GM21367 (cell line): ENCODE measurements around the gene RUBCN.

Experiments used
- ATAC-seq: cut with Tn5 transposase; IDR thresholded peaks from one replicate; pipeline ENCODE4 v1.9.1; 2021; ENCODE audit not compliant: unreplicated experiment

Gene RUBCN

DNA sequence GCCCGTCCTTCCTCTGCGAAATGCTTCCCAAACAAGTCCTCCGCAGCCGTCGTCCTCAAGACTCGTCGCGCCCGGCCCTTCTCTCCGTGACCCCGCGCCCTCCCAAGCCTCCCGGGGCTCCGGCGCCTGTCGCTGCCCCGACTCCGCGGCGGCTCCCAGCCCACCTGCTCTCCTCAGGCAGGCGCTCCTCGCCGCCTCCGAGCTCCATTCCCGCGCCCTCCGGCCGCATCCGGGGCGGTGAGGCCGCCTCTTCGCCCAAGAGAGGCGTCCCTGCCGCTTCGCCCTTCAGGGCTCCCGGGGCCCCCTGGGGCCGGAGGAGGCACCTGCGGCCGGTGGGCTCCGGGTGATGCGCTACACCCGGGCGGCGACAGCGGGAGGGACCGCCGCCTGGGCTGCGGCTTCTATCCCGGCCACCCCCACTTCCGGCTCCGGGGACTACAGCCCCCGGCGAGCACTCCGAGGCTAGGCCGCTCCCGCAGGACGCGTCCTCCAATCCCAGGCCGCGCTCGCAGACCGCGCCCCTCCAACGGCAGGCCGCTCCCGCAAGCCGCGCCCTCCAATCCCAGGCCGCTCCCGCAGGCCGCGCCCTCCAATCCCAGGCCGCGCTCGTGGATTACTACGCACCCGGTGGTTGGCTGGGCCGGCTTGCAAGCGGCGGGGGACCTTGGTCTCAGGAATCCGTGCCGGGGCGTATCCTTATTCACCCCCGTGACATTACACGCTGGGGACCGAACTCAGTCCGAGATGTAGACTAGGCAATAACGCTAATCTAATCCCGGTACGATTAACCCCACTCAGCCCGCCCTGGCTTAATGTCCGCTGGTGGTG, at the start of gene RUBCN:
Gene RUBCN, minus strand, starts transcription at position 414 of the 828 bp plus-strand sequence. Its CDS starts 185 bp downstream, at position 229.
- ATAC-seq: peak; percentile 74

DNA sequence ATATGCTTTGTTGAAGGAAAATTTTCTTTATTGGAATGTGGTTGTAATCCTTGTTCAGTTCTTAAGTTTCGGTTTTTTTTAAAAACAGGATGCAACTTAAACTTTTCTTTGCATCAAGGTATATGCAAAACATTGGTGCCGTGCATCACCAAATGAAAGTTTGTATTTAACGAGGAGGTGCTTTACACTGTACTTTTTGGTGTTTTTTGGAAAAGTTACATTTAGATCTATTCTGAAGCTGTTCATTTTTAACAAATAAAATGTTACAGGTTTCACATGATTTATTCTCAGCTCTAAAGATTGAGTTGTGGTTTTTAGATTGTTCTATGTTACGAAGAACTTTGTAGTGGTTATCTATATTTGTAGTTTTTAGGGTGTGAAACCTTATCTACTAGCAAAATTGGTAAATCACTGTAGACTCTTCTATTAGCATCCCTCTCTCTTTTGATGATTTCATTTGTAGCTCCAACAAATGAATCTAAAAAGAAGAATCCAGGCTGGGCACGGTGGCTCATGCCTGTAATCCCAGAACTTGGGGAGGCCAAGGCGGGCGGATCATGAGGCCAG, 47.4 kb upstream of the RUBCN start:
- ATAC-seq: no peak

DNA sequence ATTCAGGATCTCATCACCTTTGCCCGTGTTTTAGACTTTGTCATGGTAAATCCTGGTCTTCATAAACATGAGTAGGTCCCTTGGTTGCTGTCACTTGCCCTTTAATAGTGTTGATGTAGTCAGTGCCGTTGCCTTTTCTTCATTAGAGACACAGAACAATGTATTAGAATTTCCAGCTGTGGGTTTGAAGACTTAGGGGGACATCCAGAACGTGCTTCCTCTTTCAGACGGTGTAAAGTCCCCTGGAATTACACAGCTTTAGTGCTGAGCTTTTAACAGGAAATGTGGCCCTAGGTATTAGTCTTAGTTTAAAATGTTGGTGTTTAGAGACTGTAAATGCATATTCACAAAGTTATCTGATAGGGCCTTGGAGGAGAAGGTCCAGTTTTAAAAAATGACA, 45.5 kb upstream of the RUBCN start:
- ATAC-seq: no peak

DNA sequence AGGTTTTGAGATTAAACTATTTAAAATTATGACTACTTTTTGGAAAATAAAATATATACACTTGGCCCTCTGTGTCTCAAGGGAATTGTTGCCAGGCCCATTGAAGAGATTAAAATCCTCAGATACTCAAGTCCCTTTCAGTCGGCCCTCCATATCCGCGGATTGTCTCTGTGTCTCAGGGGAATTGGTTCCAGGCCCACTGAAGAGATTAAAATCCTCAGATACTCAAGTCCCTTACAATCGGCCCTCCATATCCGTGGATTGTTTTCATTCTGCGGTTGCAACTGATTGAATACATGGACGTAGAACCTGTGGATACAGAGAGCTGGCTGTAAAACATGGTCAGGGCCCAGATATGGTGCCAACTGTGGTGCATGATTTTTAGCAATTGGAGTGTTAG, 38.6 kb upstream of the RUBCN start:
- ATAC-seq: no peak

DNA sequence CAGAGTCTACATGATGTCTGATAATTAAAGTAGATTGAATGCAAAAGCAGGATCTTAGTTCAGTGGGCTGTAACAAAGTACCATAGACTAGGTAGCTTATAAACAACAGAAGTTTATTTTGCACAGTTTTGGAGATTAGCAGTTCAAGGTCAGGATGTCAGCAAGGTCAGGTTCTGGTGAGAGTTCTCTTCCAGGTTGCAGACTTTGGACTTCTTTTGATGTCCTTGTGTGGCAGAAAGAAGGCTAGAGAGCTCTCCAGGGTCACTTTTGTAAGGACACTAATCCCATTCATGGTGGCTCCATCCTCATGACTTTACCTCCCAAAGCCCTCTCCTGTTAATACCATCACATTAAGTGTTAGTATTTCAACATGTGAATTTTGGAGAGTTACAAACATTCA, 25.1 kb upstream of the RUBCN start:
- ATAC-seq: no peak

DNA sequence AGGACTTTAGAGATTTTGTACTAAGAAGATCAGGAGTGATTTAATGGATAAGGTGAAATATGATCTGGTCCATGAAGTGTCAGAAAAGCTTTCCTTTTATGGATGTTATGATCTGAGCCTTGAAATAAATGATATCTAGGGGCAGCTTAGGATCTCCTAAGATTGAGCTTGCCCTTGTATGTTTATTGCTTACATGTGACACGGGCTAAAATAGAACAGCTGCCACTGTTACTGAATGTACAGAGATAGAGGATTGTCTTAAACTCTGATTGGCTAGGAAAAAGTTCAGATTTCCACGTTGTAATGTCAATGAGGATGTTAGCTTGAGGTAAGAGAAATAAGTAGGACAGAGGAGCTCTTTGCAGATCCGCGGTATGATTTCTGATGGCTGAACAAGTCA, 21.8 kb upstream of the RUBCN start:
- ATAC-seq: no peak

DNA sequence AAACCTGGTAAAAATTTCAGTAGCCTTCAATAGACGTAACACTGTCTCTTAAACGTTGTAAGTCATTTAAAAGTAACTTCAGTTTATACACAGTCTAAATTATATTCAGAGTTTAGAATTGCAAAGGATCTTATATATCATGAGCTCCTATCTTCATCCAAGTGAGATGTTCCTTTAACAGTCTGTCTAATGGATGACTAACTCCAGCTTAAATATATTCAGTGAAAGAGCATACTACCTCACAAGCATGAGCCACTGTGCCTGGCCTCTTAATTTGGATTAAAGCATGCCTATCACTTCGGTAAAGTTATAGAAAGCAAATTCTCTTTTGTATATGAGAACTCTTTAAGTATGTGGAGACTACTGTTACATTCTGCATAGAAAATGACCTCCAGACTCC, 20.0 kb upstream of the RUBCN start:
- no peak for ATAC-seq

DNA sequence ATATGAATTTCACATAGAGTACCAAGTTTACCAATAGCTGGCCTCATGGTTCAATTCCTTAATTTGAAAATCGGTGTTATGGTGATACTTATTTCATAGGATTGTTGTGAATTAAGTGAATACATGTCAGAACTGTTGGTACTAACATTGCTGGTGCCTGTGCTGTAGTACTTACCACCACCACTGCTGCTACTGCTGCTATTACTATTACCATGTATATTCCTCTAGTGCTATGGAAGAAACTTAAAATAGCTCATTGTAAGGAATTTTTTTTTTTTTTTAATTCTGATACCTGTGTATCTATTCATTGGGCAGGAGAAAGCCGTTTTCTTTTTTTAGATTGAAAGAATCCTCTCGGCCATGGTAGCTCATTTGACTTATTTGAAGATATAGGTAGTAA, 16.6 kb upstream of the RUBCN start:
- ATAC-seq: no peak

DNA sequence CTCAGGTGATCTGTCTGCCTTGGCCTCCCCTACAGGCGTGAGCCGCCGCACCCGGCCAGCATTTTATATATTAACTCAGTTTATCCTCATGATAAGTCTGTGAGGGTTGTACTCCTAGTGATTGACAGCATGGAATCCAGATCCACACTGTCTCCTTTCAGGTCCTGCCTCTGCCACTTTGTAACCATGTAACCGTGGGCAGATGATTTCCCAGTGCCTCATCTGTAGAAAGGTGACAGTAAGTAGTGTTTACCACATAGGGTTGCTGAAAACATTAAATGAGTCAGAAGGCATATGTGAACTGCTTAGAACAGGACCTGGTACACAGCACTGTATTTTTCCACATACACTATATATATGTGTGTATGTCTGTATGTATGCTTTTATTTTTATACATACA, 15.4 kb upstream of the RUBCN start:
- no peak for ATAC-seq

DNA sequence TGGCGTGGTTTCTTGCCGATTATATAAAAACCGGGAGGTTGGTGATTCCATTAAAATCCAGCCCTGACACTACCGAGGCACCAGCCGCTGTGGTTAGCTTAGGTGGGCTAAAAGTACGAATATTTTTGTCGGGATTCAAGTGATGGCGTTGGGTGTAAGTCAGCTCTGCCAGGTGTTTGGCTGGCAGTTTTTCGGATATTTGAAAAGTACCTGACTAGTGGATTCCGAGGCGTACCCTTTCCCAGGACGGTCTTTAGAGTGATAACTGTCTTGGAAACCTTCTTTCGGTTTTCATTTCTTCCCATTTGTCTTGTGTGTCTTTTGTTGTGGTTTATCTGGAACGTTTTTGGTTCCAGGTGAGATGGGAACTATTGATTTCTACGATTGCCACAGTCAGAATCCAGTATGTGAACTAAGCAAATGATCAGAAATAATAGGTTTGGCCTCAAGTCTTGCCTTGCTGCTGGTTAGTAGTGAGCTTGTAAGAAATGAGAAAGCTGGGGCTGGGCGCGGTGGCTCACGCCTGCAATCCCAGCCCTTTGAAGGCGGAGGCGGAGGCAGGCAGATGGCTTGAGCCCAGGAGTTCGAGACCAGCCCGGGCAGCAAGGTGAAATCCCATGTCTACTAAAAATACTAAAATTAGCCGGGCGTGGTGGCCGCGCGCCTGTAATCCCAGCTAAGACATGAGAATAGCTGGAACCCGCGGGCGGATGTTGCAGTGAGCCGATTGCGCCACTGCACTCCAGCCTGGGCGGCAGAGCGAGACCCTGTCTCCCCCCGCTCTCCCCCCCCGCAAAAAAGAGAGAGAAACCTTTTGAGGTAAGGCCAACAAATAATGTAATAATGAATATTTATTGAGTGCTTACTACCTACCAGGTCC, 14.4 kb upstream of the RUBCN start:
- ATAC-seq: no peak

DNA sequence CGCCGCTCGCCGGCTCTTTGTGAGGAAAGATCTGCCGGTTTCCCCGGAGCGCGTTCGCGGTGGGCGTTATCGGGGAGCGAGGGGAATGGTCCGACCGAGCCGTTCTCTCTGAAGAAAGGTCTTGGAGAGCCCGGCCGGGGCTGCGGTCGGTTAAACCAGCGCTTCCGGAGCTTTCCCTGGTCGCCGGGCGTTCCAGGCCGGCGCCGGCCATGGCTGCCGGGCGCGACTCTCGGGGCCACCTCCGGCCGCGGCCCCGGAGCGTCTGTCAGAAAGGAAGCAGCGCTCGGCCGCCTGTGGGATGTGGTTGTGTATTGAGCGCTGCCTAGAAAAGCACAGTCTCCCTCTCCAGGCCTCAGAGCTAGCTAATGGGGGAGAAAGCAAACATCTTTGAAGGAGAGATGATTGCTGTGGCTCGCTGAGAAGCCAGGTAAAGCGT, 13.7 kb upstream of the RUBCN start:
- ATAC-seq: peak; percentile 41

DNA sequence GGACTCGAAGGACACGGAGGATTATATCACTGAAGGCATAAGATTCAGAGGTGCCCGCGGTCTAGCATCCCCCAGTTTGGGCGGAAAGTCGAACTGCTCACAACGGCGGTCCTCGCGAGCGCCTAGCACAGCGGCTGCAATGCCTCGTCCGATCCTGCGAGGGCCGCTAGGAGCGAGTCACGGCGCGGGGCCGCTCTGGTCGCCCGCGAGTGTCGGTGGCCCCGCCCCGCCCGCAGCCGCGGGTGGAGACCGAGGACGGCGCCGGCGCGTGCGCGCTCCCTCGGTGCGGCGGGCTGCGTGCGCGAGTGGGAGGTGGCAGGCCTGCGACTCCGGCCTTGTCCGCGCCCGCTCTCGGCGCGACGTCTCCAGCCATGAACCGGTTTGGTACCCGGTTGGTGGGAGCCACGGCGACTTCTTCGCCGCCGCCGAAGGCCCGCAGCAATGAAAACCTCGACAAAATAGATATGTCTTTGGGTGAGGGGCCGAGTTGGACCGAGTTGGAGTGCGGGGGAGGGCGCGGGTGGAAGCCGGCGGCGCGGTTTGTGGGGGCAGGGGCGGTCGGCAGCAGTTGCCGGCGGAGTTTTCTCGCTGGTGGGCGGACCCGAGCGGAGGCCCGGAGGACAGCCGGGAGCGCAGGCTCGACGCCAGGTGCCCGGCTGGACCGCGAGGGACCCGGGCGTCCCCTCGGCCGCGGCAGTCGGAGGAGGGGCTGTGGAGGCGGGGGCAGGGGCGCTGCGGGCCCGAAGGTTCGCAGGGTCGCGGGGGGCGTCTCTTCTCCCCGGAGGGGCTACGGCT, 13.1 kb upstream of the RUBCN start, which contains the start of gene FYTTD1:
Gene FYTTD1, plus strand, starts transcription at position 283 of the 795 bp plus-strand sequence. Its CDS starts 89 bp downstream, at position 372.
- peak; percentile 77 for ATAC-seq

DNA sequence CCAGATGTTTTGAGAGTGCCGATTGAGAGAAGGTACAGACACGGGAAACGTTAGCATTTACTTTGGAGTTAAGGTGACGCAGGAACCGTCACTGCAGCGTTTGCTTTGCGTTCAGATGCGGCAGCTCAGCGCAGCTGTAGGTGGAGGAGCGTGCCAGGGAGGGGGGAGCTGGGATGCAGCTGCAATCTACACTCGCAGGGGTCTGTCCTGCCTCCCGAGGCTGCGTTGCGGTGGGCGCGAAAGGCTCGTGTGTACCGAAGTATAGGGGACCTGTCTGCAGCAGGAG, 12.6 kb upstream of the RUBCN start:
- peak; percentile 25 for ATAC-seq

DNA sequence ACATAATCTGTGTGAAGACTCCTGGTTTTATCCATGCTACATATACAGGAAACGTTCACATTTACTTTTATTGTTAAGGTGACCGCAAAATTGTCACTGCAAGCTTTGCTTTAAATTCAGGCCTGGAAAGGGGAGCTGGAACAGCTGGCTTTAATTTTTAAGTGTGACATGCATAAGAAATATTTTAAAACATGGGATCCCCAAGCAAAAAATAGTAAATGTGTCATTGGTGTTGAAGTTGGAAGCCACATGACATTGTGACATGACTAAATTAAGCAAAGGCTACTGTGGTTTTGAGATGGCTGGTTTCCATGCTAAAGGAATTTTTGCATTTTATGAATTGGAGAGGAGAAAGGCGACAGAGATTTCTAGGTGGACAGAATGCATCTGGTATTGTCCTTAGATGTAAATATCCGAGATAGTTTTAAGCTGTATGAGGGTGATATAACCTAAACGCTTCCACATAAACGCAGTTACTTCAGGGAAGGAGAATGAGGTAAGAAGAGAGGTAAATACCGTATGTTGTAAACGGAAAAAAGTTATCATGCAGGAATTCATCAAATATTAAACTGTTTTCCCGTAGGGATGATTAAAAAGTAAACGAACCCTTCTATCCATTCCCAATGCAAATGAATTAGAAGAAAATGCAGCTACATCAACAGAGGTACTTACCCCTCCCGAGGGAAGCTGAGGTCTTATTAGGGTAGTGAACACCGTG, 12.1 kb upstream of the RUBCN start:
- no peak for ATAC-seq

DNA sequence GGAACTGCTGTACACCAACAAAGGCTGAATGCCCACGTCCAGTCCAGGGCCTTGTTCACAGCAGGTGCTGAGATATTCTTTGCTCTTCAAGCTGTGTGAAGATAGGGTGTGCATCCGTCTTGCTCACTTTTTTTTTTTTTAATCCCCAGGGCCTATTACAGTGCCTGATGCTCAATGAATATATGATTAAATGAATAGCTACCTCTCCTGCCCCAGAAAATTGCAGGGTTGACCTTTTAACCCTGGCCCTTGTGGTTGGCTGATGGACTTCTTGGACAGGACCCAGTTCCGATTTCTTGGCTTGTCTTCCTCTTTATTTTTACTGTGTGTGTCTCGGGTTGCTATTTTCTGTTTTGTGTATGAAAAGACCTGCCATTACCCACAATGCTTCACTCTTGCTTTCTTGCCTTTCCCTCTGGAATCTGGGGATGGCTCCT, 10.1 kb upstream of the RUBCN start:
- no peak for ATAC-seq

DNA sequence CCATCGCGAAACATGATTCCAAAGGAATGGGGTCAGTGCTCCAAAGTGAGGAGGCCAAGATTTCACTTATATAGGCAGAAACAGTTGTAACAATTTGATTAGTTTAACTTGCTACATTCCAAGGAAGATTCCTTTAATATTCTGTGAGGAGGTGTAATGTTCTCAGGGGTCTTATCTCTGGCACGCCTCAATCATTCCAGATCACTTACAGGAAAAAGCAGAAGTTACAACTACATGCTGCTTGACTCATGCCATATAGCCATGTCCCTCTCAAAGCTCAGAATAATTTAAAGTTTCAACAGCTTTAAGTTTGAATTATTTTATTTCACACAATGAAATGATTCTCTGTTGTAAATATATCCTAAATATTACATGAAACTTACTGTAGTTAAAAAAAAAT, 9.5 kb upstream of the RUBCN start:
- ATAC-seq: no peak

DNA sequence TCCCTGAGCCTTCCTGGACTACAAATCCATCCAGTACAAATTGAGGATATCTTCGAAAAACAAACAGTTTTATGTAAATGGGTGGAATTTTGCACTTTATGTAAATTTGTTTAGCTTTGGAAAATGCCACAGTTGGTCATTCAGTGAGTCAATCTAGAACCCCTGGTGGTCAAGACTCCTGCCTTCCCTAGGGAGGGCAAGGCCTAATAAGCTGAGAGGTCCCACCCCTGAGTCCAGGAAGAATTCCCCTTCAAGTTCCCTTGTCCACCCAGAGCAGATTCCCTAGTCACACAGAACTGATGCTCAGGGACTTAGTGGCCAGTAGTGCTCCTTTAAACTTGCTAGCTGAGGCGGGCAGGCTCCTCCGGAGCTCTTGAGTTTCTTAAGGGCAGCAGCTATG, 6.1 kb upstream of the RUBCN start:
- no peak for ATAC-seq

DNA sequence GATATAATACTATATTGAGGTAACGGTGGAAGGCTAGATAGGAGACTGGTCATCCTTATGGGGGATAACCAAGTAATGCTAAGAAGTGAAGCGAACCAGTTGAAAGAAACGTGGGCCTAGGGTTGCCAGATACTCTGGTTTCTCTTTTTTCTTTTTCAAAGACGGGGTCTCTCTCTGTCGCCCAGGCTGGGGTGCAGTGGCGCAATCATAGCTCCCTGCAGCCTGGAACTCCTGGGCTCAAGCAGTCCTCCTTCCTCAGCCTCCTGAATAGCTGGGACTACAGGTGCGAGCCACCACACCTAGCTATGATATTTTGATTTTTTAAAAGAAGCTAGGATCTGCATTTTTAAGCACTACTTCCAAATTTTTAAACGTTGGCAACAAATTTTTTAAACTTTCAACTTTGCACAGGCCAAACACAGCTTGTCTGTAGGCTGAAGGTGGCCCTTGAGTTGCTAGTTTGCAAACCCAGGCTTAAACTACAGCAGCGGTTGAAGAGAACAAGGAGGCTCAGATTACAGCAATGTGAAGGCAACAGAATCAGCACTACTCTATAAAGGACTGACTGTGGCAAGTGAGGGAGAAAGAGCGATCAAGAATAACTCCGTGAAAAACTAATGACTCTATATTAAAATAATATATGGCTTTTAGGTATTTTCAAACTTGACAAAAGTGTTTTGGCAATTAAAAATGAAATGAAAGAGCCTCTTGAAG, 1.2 kb upstream of the RUBCN start:
- ATAC-seq: no peak

DNA sequence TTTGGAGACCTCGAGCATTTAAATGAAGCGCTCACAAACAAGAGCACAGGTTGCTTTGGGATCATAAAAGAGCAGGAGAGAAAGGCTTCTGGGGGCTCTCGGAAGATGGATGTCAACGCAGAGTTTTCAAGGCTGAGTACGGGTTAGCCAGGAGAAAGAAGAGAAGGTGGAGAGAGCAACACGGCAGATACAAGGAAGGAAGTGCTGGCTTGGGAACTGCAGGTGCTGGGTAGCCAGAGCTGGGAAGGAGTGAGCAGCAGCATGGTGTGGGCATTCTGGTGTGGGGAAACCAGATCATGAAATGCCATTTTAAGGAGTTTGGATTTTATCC, 580 bp upstream of the RUBCN start:
- no peak for ATAC-seq

DNA sequence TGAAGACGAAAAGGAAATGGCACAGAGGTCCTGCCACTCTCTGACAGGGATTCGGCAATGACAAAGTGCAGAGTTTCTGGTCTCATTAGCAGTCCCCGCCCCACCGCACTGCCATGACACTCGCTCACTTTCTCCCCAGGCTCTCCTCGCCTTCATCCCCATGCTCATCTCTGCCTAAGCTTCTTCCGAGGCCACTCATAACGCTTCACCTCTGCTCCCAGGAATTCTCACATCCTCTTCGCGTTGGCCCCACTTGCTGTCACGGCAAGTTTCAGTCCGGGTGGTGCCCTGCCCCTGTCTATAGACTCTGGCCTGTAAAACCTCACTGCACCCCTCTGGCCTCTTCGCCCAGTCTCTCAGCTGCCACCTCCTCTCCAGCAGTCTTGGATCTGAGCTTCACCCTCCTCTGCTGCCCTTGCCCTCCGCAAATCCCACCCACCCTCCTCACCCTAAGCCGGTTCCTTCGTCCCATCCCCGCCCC, 654 bp downstream of the RUBCN start:
- no peak for ATAC-seq
